Karpas-422 (cell line): ENCODE measurements around the gene CAMSAP3. TPM values are rescaled to one million over a fixed set of nuclear protein-coding genes. Genes with fewer than 3 reads are reported as not detected.

Experiments
- DNase-seq: peaks from one replicate; pipeline ENCODE4 v3.0.0-alpha.2; 2015
- H2AFZ ChIP-seq: fragments of 200-600 bp; sonication (generic); 2 replicates; pipeline ENCODE4 v1.6.1; 2014; ENCODE audit warnings: antibody characterized with exemption, low read length, mixed read lengths
- H3K27ac ChIP-seq: fragments of 200-600 bp; sonication (generic); 2 replicates; pipeline ENCODE4 v1.5.1; 2014; ENCODE audit warnings: mild to moderate bottlenecking, low read length, moderate library complexity
- H3K27me3 ChIP-seq: fragments of 200-600 bp; sonication (generic); 2 replicates; pipeline ENCODE4 v1.6.1; 2014; ENCODE audit warnings: low read length, mixed read lengths
- H3K36me3 ChIP-seq: fragments of 200-600 bp; sonication (generic); 2 replicates; pipeline ENCODE4 v1.6.1; 2014; ENCODE audit warnings: low read length, mixed read lengths; ENCODE audit not compliant: insufficient read depth
- H3K4me1 ChIP-seq: fragments of 200-600 bp; sonication (generic); 2 replicates; pipeline ENCODE4 v1.6.1; 2014; ENCODE audit warnings: mild to moderate bottlenecking, low read length, mixed read lengths
- H3K4me2 ChIP-seq: fragments of 200-600 bp; sonication (generic); 2 replicates; pipeline ENCODE4 v1.6.1; 2014; ENCODE audit warnings: low read length, low read depth, mild to moderate bottlenecking; ENCODE audit not compliant: poor library complexity, severe bottlenecking
- H3K4me3 ChIP-seq: fragments of 200-600 bp; sonication (generic); 2 replicates; pipeline ENCODE4 v1.5.1; 2014; ENCODE audit warnings: mild to moderate bottlenecking, antibody characterized with exemption, low read length, mixed read lengths
- H3K79me2 ChIP-seq: fragments of 200-600 bp; sonication (generic); 2 replicates; pipeline ENCODE4 v1.6.1; 2014; ENCODE audit warnings: mild to moderate bottlenecking, low read length, mixed read lengths
- H3K9ac ChIP-seq: fragments of 200-600 bp; sonication (generic); 2 replicates; pipeline ENCODE4 v1.6.0; 2014; ENCODE audit warnings: low read length
- H3K9me2 ChIP-seq: fragments of 200-600 bp; sonication (generic), shearing (Covaris generic); replicated peaks from 2 replicates; pipeline ENCODE4 v1.6.0; 2014; ENCODE audit warnings: mild to moderate bottlenecking, low read length, moderate library complexity; ENCODE audit not compliant: insufficient read depth
- H3K9me3 ChIP-seq: fragments of 300-700, 200-600 bp; sonication (generic); 2 replicates; pipeline ENCODE4 v1.6.1; 2014; ENCODE audit warnings: low read length, mixed read lengths
- H4K20me1 ChIP-seq: fragments of 200-600 bp; sonication (generic); 2 replicates; pipeline ENCODE4 v1.6.1; 2014; ENCODE audit warnings: mild to moderate bottlenecking, antibody characterized with exemption, low read length, low read depth; ENCODE audit not compliant: insufficient read depth
- total RNA-seq: library from RNA; depleted of rRNA; stranded (reverse); fragments of >200 nt; shearing (Covaris generic); gene quantifications from 2 replicates; pipeline ENCODE4 v1.2.3, GENCODE V29; 2014; ENCODE audit warnings: low replicate concordance; rRNA removed

CAMSAP3 gene, protein sequence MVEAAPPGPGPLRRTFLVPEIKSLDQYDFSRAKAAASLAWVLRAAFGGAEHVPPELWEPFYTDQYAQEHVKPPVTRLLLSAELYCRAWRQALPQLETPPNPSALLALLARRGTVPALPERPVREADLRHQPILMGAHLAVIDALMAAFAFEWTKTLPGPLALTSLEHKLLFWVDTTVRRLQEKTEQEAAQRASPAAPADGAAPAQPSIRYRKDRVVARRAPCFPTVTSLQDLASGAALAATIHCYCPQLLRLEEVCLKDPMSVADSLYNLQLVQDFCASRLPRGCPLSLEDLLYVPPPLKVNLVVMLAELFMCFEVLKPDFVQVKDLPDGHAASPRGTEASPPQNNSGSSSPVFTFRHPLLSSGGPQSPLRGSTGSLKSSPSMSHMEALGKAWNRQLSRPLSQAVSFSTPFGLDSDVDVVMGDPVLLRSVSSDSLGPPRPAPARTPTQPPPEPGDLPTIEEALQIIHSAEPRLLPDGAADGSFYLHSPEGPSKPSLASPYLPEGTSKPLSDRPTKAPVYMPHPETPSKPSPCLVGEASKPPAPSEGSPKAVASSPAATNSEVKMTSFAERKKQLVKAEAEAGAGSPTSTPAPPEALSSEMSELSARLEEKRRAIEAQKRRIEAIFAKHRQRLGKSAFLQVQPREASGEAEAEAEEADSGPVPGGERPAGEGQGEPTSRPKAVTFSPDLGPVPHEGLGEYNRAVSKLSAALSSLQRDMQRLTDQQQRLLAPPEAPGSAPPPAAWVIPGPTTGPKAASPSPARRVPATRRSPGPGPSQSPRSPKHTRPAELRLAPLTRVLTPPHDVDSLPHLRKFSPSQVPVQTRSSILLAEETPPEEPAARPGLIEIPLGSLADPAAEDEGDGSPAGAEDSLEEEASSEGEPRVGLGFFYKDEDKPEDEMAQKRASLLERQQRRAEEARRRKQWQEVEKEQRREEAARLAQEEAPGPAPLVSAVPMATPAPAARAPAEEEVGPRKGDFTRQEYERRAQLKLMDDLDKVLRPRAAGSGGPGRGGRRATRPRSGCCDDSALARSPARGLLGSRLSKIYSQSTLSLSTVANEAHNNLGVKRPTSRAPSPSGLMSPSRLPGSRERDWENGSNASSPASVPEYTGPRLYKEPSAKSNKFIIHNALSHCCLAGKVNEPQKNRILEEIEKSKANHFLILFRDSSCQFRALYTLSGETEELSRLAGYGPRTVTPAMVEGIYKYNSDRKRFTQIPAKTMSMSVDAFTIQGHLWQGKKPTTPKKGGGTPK
- 0.36 TPM in 1 of 2 replicates, not detected in the other for total RNA-seq

DNA sequence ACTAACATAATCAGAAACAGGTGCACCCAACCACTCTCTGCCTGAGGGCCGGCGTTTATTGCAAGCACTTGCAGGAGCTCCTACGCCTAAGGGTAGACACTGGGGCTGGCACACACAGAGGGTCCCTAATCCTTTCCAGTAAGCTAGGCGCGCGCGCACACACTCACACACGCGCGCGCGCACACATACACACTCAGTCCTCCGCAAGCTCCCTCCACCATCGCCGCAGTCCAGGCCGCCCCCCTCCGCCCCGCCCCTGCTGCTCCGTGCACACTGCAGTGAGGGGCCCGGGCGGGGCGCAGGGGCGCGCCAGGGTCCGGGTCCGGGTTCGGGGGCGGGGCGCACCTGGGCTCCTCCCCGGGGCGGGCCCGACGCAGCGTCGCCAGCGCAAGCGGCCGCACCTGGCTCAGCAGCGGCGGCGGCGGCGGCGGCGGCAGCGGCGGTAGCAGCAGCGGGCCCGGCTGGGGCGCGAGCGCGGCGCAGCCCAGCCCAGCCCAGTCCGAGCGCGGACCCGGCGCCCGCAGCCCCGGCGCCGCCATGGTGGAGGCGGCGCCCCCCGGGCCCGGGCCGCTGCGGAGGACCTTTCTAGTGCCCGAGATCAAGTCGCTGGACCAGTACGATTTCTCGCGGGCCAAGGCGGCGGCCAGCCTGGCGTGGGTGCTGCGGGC is at the start of gene CAMSAP3:
Gene CAMSAP3, plus strand, starts transcription at position 398 of the 668 bp plus-strand sequence. Its CDS starts 140 bp downstream, at position 538.
- peak; percentile 47 for DNase-seq
- Histone ChIP-seq H3K4me2 (no peak within 1 kb of the TSS), H3K9me3 (no peaks in the 10 kb centered on the region), H3K9me2 (no peaks in the 10 kb centered on the region), H4K20me1 (no peaks in the 10 kb centered on the region), H3K4me1 (no peaks in the 10 kb centered on the region), H2AFZ (no peak within 1 kb of the TSS), H3K27ac (no peak within 1 kb of the TSS), H3K27me3 (no peaks in the 10 kb centered on the region), H3K79me2 (no peaks in the 10 kb centered on the region), H3K9ac (no peak within 1 kb of the TSS), H3K4me3 (no peak within 1 kb of the TSS), H3K36me3 (no peaks in the 10 kb centered on the region)

DNA sequence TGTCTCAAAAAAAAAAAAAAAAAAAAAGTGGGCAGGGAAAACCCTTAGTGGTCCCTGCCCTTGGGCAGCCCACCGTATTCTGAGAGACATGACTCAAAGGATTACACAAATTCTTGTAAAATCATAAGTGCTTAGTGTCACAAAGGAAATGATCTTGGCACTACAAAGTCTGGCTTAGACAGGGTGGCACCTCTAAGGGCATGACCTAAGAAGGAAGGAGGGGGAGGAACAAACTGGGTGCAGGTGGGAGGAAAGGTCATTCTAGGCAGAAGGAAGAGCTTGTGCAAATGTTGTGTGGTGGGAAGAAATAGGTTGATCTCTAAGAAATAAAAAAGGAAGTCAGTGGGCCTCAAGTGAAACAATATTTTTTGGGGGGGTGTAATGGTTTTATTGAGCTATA is 49.8 kb upstream of the CAMSAP3 start:
- no peak overlapping the region for H3K9ac ChIP-seq
- no peak overlapping the region for H3K4me3 ChIP-seq
- peaks cover 5% of the 10 kb centered on the region for H3K36me3 ChIP-seq
- H2AFZ ChIP-seq: no peak overlapping the region
- H3K9me2 ChIP-seq: no peaks in the 10 kb centered on the region
- H3K27ac ChIP-seq: no peak overlapping the region
- H3K4me1 ChIP-seq: no peaks in the 10 kb centered on the region
- no peak for DNase-seq
- no peaks in the 10 kb centered on the region for H4K20me1 ChIP-seq
- no peaks in the 10 kb centered on the region for H3K79me2 ChIP-seq
- no peaks in the 10 kb centered on the region for H3K9me3 ChIP-seq
- no peak overlapping the region for H3K4me2 ChIP-seq
- H3K27me3 ChIP-seq: no peaks in the 10 kb centered on the region

DNA sequence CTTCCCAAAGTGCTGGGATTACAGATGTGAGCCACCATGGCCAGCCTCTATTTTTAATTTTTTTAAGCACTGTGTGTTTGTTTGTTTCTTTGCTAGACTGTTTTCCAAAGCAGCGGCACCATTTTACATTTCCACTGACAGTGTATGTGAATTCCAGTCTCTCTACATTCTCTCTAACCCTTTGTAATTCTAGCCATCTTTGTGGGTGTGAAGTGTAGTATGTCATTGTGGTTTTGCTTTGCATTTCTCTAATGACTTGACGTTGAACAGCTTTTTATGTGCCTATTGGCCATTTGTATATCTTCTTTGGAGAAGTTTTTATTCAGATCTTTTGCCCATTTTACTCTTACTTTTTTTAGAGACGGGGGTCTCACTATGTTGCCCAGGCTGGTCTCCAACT is 48.5 kb upstream of the CAMSAP3 start:
- Histone ChIP-seq H3K4me2 (no peak overlapping the region), H3K36me3 (peaks cover 5% of the 10 kb centered on the region), H3K4me3 (no peak overlapping the region), H2AFZ (no peak overlapping the region), H3K27me3 (no peaks in the 10 kb centered on the region), H3K9ac (no peak overlapping the region), H3K9me2 (no peaks in the 10 kb centered on the region), H3K9me3 (no peaks in the 10 kb centered on the region), H3K4me1 (no peaks in the 10 kb centered on the region), H3K79me2 (no peaks in the 10 kb centered on the region), H3K27ac (no peak overlapping the region), H4K20me1 (no peaks in the 10 kb centered on the region)
- no peak for DNase-seq

DNA sequence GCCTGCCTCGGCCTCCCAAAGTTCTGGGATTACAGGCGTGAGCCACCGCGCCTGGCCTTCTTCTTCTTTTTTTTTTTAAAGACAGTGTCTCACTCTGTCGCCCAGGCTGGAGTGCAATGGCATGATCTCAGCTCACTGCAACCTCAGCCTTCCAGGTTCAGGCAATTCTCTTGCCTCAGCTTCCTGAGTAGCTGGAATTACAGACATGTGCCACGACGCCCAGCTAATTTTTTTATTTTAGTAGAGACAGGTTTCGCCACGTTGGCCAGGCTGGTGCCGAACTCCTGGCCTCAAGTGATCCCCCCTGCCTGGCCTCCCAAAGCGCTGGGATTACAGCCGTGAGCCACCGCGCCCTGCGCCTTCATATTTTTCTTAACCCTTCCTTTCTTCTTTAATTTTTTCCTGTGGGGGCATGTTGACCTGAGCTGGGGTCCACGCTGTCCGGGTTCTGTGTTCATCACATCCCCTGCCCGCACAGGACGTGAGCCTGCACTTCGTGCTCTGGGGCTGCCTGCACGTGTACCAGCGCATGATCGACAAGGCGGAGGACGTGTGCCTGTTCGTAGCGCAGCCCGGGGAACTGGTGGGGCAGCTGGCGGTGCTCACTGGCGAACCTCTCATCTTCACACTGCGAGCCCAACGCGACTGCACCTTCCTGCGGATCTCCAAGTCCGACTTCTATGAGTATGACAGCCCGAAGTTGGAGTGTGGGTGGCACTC is 46.1 kb upstream of the CAMSAP3 start:
- no peak overlapping the region for H3K27ac ChIP-seq
- no peak overlapping the region for H2AFZ ChIP-seq
- H3K9me2 ChIP-seq: no peaks in the 10 kb centered on the region
- H3K4me2 ChIP-seq: no peak overlapping the region
- H3K79me2 ChIP-seq: no peaks in the 10 kb centered on the region
- no peak for DNase-seq
- peaks cover 5% of the 10 kb centered on the region for H3K36me3 ChIP-seq
- no peak overlapping the region for H3K4me3 ChIP-seq
- no peaks in the 10 kb centered on the region for H4K20me1 ChIP-seq
- no peaks in the 10 kb centered on the region for H3K4me1 ChIP-seq
- H3K27me3 ChIP-seq: no peaks in the 10 kb centered on the region
- H3K9me3 ChIP-seq: no peaks in the 10 kb centered on the region
- no peak overlapping the region for H3K9ac ChIP-seq

DNA sequence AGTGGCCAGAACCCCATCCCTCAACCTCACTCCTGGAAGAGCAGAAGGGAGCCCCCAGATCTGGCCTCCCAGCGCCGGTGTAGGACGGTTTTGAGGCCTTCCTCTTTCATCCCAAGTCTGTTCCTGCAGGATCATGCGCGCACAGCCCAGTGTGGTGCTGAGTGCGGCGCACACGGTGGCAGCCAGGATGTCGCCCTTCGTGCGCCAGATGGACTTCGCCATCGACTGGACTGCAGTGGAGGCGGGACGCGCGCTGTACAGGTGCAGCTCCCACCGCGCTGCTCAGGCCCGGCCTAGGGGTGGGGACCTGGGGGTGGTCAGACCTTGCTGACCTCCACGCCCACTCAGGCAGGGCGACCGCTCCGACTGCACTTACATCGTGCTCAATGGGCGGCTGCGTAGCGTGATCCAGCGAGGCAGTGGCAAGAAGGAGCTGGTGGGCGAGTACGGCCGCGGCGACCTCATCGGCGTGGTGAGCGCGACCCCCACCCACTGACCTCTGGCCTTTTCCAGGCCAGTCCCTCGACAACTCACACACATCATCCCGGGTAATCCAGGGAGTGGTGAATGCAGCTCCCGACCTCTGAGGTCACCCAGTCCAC is 45.4 kb upstream of the CAMSAP3 start:
- peaks cover 10% of the 10 kb centered on the region for H3K36me3 ChIP-seq
- no peaks in the 10 kb centered on the region for H3K4me1 ChIP-seq
- H3K9ac ChIP-seq: no peak overlapping the region
- no peaks in the 10 kb centered on the region for H3K27me3 ChIP-seq
- no peak overlapping the region for H3K4me2 ChIP-seq
- no peaks in the 10 kb centered on the region for H4K20me1 ChIP-seq
- no peak overlapping the region for H2AFZ ChIP-seq
- H3K9me3 ChIP-seq: no peaks in the 10 kb centered on the region
- no peak overlapping the region for H3K4me3 ChIP-seq
- DNase-seq: no peak
- H3K27ac ChIP-seq: no peak overlapping the region
- no peaks in the 10 kb centered on the region for H3K9me2 ChIP-seq
- H3K79me2 ChIP-seq: no peaks in the 10 kb centered on the region

DNA sequence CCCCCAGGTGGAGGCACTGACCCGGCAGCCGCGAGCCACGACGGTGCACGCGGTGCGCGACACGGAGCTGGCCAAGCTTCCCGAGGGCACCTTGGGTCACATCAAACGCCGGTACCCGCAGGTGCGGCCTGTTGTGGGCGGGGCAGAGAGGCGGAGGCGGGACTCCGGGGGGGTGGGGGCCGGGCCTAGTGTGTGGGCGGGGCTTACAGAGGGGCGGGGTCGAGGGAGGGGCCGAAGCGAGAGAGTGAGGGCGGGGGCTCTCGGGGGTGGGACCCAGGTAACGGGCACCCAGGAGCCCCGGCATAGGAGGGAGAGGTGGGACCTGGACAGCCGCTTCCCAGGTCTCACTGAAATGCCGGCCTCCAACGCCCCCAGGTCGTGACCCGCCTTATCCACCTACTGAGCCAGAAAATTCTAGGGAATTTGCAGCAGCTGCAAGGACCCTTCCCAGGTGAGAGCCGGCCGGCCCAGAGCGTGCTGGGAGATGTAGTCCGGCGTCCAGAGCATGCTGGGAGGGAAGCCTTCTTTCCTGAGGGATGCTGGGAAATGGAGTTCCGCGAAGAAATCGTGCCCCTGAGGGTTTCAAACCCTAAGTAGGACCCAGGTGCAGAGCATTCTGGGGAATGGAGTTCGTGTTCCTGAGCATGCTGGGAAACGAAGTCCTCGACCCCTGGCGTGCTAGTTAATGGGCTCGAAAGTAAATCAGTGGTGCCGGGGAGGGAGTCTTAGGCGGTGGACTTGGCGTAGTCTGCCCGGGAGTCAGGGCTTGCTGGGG is 44.5 kb upstream of the CAMSAP3 start:
- Histone ChIP-seq H3K9me2 (no peaks in the 10 kb centered on the region), H3K4me3 (no peak overlapping the region), H3K27ac (no peak overlapping the region), H3K79me2 (no peaks in the 10 kb centered on the region), H3K27me3 (no peaks in the 10 kb centered on the region), H2AFZ (no peak overlapping the region), H3K9ac (no peak overlapping the region), H3K4me2 (no peak overlapping the region), H3K36me3 (peaks cover 13% of the 10 kb centered on the region), H4K20me1 (no peaks in the 10 kb centered on the region), H3K4me1 (no peaks in the 10 kb centered on the region), H3K9me3 (no peaks in the 10 kb centered on the region)
- peak; percentile 63 for DNase-seq
